IMR-90 (cell line): ENCODE measurements around the gene DPH7. TPM values are rescaled to one million over a fixed set of nuclear protein-coding genes. Genes with fewer than 3 reads are reported as not detected.

ENCODE experiments used
- ATAC-seq: fragments of 200-7000 bp; cut with Tn5 transposase; 2 replicates; pipeline ENCODE4 v1.9.1; 2020; ENCODE audit warnings: low read depth, mild to moderate bottlenecking, moderate library complexity
- BruUV-seq: library from RNA; stranded (reverse); fragments of 400-500 nt; replicated peaks from 2 replicates; lab custom pipeline; 2021; lab: Mats Ljungman, UMichigan
- CTCF ChIA-PET: fragments of 300-600 bp; formaldehyde crosslinking; extraction: SDS; loops from one replicate; lab custom pipeline; 2021; ENCODE audit warnings: antibody characterized with exemption; lab: Yijun Ruan, JAX
- POLR2A ChIA-PET: fragments of 300-600 bp; sonication (Branson Sonifier 250); formaldehyde crosslinking; loops from one replicate; lab custom pipeline; 2022; ENCODE audit warnings: antibody characterized with exemption; ENCODE audit not compliant: unreplicated experiment; lab: Charles Lee
- DNase-seq: peaks from one replicate; pipeline ENCODE4 v3.0.0; 2013
- H2AFZ ChIP-seq: replicated peaks from 2 replicates; pipeline ENCODE3; 2013; ENCODE audit warnings: low read length, mild to moderate bottlenecking; ENCODE audit not compliant: poor library complexity
- H2AK5ac ChIP-seq: 2 replicates; pipeline ENCODE4 v1.6.1; 2013; ENCODE audit warnings: low read depth, low read length, inconsistent platforms
- H2AK9ac ChIP-seq: replicated peaks from 2 replicates; pipeline ENCODE3; 2013; ENCODE audit warnings: mild to moderate bottlenecking, low read depth, low read length, moderate library complexity; ENCODE audit not compliant: poor library complexity
- H2BK120ac ChIP-seq: 2 replicates; pipeline ENCODE4 v1.6.1; 2013; ENCODE audit warnings: low read depth, low read length, inconsistent platforms
- H2BK15ac ChIP-seq: 3 replicates; pipeline ENCODE4 v1.6.1; 2013; ENCODE audit warnings: low read depth, low read length, inconsistent platforms
- H2BK20ac ChIP-seq: 2 replicates; pipeline ENCODE4 v1.6.1; 2013; ENCODE audit warnings: low read depth, mild to moderate bottlenecking, inconsistent platforms, low read length, moderate library complexity
- H2BK5ac ChIP-seq: 2 replicates; pipeline ENCODE4 v1.6.1; 2013; ENCODE audit warnings: mild to moderate bottlenecking, low read depth, low read length, inconsistent platforms; ENCODE audit not compliant: poor library complexity, severe bottlenecking
- H3K14ac ChIP-seq: replicated peaks from 2 replicates; pipeline ENCODE4 v1.6.1; 2013; ENCODE audit warnings: low read depth, low read length, inconsistent platforms
- H3K18ac ChIP-seq: 2 replicates; pipeline ENCODE4 v1.6.1; 2013; ENCODE audit warnings: low read depth, low read length, control low read depth
- H3K23ac ChIP-seq: 2 replicates; pipeline ENCODE4 v1.6.1; 2013; ENCODE audit warnings: low read depth, low read length, inconsistent platforms
- H3K27ac ChIP-seq: 2 replicates; pipeline ENCODE4 v1.5.1; 2013; ENCODE audit warnings: mild to moderate bottlenecking, control low read depth, low read length; ENCODE audit not compliant: insufficient read depth
- H3K27me3 ChIP-seq: 2 replicates; pipeline ENCODE4 v1.6.1; 2013; ENCODE audit warnings: low read length; ENCODE audit not compliant: control insufficient read depth, insufficient read depth
- H3K36me3 ChIP-seq: 2 replicates; pipeline ENCODE4 v1.6.1; 2013; ENCODE audit warnings: low read length, mixed read lengths; ENCODE audit not compliant: control insufficient read depth, insufficient read depth
- H3K4ac ChIP-seq: 2 replicates; pipeline ENCODE4 v1.6.1; 2013; ENCODE audit warnings: low read depth, low read length, inconsistent platforms
- H3K4me1 ChIP-seq: 2 replicates; pipeline ENCODE4 v1.6.1; 2013; ENCODE audit warnings: low read length, mixed read lengths; ENCODE audit not compliant: control insufficient read depth, insufficient read depth
- H3K4me2 ChIP-seq: 2 replicates; pipeline ENCODE4 v1.6.1; 2013; ENCODE audit warnings: low read depth, mild to moderate bottlenecking, control low read depth, low read length, moderate library complexity
- H3K4me3 ChIP-seq: 2 replicates; pipeline ENCODE4 v1.5.1; 2013; ENCODE audit warnings: low read depth, mild to moderate bottlenecking, control low read depth, low read length, moderate library complexity; ENCODE audit not compliant: insufficient read depth
- H3K56ac ChIP-seq: 2 replicates; pipeline ENCODE4 v1.6.1; 2013; ENCODE audit warnings: low read length, inconsistent platforms; ENCODE audit not compliant: insufficient read depth; ENCODE audit errors: extremely low read depth
- H3K79me1 ChIP-seq, 2 experiments: 2 replicates each; pipeline ENCODE4 v1.6.1; 2013; ENCODE audit warnings: low read length in 2 of 2, inconsistent platforms in 1 of 2, low read depth in 1 of 2
- H3K9ac ChIP-seq: 2 replicates; pipeline ENCODE4 v1.6.1; 2013; ENCODE audit warnings: low read depth, low read length, control low read depth
- H3K9me1 ChIP-seq: 2 replicates; pipeline ENCODE4 v1.6.1; 2013; ENCODE audit warnings: low read length, inconsistent platforms; ENCODE audit not compliant: insufficient read depth
- H3K9me3 ChIP-seq: 2 replicates; pipeline ENCODE4 v1.6.1; 2013; ENCODE audit warnings: low read length; ENCODE audit not compliant: control insufficient read depth, insufficient read depth
- H4K20me1 ChIP-seq: 2 replicates; pipeline ENCODE4 v1.6.1; 2013; ENCODE audit warnings: low read length, inconsistent platforms; ENCODE audit not compliant: insufficient read depth
- H4K5ac ChIP-seq: 2 replicates; pipeline ENCODE4 v1.6.1; 2013; ENCODE audit warnings: mild to moderate bottlenecking, low read depth, low read length, control low read depth
- H4K8ac ChIP-seq, 2 experiments: 2 replicates each; pipeline ENCODE4 v1.6.1; 2013; ENCODE audit warnings: low read depth in 2 of 2, low read length in 2 of 2, control low read depth in 1 of 2, inconsistent platforms in 1 of 2
- H4K91ac ChIP-seq: 2 replicates; pipeline ENCODE4 v1.6.1; 2013; ENCODE audit warnings: low read depth, low read length, inconsistent platforms; ENCODE audit not compliant: insufficient read depth
- BHLHE40 ChIP-seq: fragments of 150-350 bp; IDR thresholded peaks from 2 replicates; pipeline ENCODE4 v1.6.1; 2016; ENCODE audit warnings: mild to moderate bottlenecking, low read depth, low read length
- CEBPB ChIP-seq: IDR thresholded peaks from 2 replicates; pipeline ENCODE4 v1.6.1; 2012; ENCODE audit warnings: low read depth, low read length, improper control_type of control experiment
- USF2 ChIP-seq: fragments of 150-350 bp; IDR thresholded peaks from 2 replicates; pipeline ENCODE4 v1.6.1; 2017; ENCODE audit warnings: mild to moderate bottlenecking, antibody characterized with exemption, low read length, low read depth
- WGBS, 2 experiments: methylation state at CpG; one replicate each; pipeline versions ENCODE4 v1.1.5 to v1.1.7; 2013; ENCODE audit warnings: missing lambda C conversion rate in 2 of 2; ENCODE audit not compliant: insufficient read length in 1 of 2; ENCODE audit errors: extremely low coverage in 2 of 2; 5-methylcytosine and 5-hydroxymethylcytosine counted together
- dilution Hi-C: fragments of 300-500 bp; cut with HindIII; formaldehyde crosslinking; loops from one replicate; pipeline ENCODE4 v1.14.3; 2018; ENCODE audit warnings: low sequenced_read_pairs; ENCODE audit not compliant: unreplicated experiment
- in situ Hi-C: fragments of 300-500 bp; cut with MboI; formaldehyde crosslinking; loops from 3 replicates; pipeline ENCODE4 v1.14.3; 2019; ENCODE audit warnings: low sequenced_read_pairs, inconsistent platforms, mixed read lengths
- intact Hi-C: fragments of 100-400 bp; cut with micrococcal nuclease; formaldehyde crosslinking; loops from 2 replicates; pipeline ENCODE4 v1.10.0; 2022
- polyA plus RNA-seq, 3 experiments: library from polyadenylated mRNA; depleted of rRNA; stranded (reverse); fragments of >200 nt; gene quantifications; 2 replicates each; pipeline ENCODE4 v1.2.3, GENCODE V29; 2012; ENCODE audit warnings: low replicate concordance in 1 of 3
- total RNA-seq: library from RNA; depleted of rRNA; stranded (reverse); fragments of >200 nt; gene quantifications from 2 replicates; pipeline ENCODE4 v1.2.3, GENCODE V29; 2012

Gene DPH7
- total and polyA plus RNA-seq, 2 of the 4 experiments (the other 2 are of a cell fraction) = 12.5 to 33.7 TPM

GRCh38 chr9:137550231-137550621 is 28.5 kb downstream of the DPH7 start, which contains the start of gene PNPLA7:
PNPLA7 (minus strand) TSS chr9:137550402; CDS start chr9:137550197, 205 bp downstream.
- no peak within 1 kb of the TSS for H3K18ac ChIP-seq
- peaks cover 5% of the 10 kb centered on the region; the same call in 1 of the 2 replicates for H3K4me1 ChIP-seq
- peak within 1 kb of the TSS; percentile 35; the same call in 1 of the 2 replicates for H3K4ac ChIP-seq
- peak within 1 kb of the TSS; percentile 49 for H3K9ac ChIP-seq
- no peak within 1 kb of the TSS for H4K5ac ChIP-seq
- no peaks in the 10 kb centered on the region for H3K9me3 ChIP-seq
- H3K27me3 ChIP-seq = no peaks in the 10 kb centered on the region
- H3K56ac ChIP-seq = no peak within 1 kb of the TSS
- H2BK120ac ChIP-seq = no peak within 1 kb of the TSS
- no peak within 1 kb of the TSS; the same call in 2 of the 3 replicates for H2BK15ac ChIP-seq
- H3K9me1 ChIP-seq = no peaks in the 10 kb centered on the region
- H2BK5ac ChIP-seq = peak within 1 kb of the TSS; percentile 21
- H3K4me2 ChIP-seq = peak within 1 kb of the TSS; percentile 74
- peak within 1 kb of the TSS; percentile 59; the same call in 1 of the 2 replicates for H3K23ac ChIP-seq
- peak within 1 kb of the TSS; percentile 75 to 80; a peak in 3 of 4 replicates for H4K8ac ChIP-seq
- peak within 1 kb of the TSS; percentile 85 for H3K4me3 ChIP-seq
- H2BK20ac ChIP-seq = no peak within 1 kb of the TSS
- ATAC-seq (peak; percentile 28), DNase-seq (peak; percentile 43)
- 0 out of 2 replicates have a peak, but pooled peaks cover 9% of the 10 kb centered on the region for H4K20me1 ChIP-seq
- ChIA-PET POLR2A (no interaction called here), CTCF (no interaction called here)
- H3K79me1 ChIP-seq = peaks cover 13 to 21% of the 10 kb centered on the region in 2 experiments
- no peak within 1 kb of the TSS for H4K91ac ChIP-seq
- peaks cover 7% of the 10 kb centered on the region for H3K36me3 ChIP-seq
- dilution Hi-C loops (no loop called here), in situ Hi-C loops (no loop called here), intact Hi-C loops (no loop called here)
- TF ChIP-seq CEBPB (no peak), USF2 (peak; percentile 70), BHLHE40 (peak; percentile 72; the same call in 1 of the 2 replicates)
- no TSS peak for BruUV-seq
- peak within 1 kb of the TSS; percentile 45; the same call in 1 of the 2 replicates for H3K14ac ChIP-seq
- peak within 1 kb of the TSS; percentile 73; the same call in 1 of the 2 replicates for H2AK5ac ChIP-seq
- peak within 1 kb of the TSS; percentile 57 for H3K27ac ChIP-seq
- WGBS, 2 experiments = no CpG with 5 or more reads among the region's 13 CpGs
- peak within 1 kb of the TSS; percentile 81 for H2AK9ac ChIP-seq
- H2AFZ ChIP-seq = peak within 1 kb of the TSS; percentile 98
